22Rv1 (cell line): ENCODE measurements around the gene DCDC2B.

Experiments used
- CTCF ChIP-seq: fragments of 450-650 bp; IDR thresholded peaks from 2 replicates; pipeline ENCODE4 v1.5.1; 2017; ENCODE audit warnings: mild to moderate bottlenecking
- ZFX ChIP-seq: fragments of 450-650 bp; IDR thresholded peaks from 2 replicates; pipeline ENCODE4 v1.6.1; 2017; ENCODE audit warnings: antibody characterized with exemption, borderline replicate concordance

GRCh38 chr1:32239337-32239736 is 30.4 kb downstream of the DCDC2B start:
- TF ChIP-seq CTCF (no peak), ZFX (no peak)
